IPS DF 19.7 (cell line): ENCODE measurements around the gene TMEM171.

Experiments used
- DNase-seq: peaks from one replicate; pipeline ENCODE4 v3.0.0-alpha.2; 2013; ENCODE audit warnings: low read depth, low spot score

TMEM171 gene, protein sequence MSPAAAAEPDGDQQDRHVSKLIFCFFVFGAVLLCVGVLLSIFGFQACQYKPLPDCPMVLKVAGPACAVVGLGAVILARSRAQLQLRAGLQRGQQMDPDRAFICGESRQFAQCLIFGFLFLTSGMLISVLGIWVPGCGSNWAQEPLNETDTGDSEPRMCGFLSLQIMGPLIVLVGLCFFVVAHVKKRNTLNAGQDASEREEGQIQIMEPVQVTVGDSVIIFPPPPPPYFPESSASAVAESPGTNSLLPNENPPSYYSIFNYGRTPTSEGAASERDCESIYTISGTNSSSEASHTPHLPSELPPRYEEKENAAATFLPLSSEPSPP

DNA sequence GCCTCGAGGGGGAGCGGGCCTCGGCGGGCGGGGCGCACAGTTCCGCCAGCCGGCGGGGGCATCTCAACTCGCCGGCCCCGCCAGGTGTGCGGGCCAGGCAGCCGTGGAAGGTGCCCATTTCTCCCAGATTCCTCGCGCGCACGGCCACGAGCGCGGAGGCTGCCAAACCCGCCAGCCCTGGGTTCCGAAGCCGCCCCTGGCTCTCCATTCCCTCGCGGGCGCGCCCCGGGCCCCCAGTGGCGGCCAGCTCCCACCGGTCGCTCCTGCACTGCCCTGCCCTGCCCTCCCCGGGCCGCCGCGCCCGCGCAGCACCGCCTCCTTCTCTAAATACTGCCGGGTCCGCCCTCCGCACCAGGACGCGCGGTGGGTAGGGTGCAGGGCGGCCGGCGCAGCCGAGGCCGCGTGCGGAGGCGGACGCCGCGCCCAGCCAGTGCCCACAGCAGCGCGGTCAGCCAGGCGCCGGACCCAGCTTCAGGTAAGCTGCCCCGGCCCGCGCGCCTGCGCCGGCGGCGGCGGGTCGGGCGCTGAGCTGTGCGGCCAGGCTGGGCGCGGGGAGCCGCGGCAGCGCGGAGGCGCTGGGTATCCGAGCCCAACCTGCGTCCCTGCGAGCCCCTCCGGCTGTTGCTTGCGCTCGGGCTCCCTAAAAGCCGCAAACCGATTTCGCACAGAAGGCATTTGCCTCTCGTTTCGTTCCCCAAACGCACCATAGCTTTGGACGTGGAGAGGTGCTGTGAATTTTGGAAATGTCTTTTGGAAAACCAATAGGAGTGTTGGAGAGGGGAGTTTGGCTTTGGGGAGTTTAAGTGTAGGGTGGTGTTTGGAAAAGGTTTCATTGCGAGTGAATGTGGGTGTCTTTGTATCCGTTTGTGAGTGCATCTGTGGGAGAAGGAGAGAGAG lies at the start of gene TMEM171:
TSS of gene TMEM171 (plus strand) at position 354 of the 897 bp plus-strand sequence. CDS start 2,799 bp downstream, outside the sequence.
- no peak for DNase-seq

DNA sequence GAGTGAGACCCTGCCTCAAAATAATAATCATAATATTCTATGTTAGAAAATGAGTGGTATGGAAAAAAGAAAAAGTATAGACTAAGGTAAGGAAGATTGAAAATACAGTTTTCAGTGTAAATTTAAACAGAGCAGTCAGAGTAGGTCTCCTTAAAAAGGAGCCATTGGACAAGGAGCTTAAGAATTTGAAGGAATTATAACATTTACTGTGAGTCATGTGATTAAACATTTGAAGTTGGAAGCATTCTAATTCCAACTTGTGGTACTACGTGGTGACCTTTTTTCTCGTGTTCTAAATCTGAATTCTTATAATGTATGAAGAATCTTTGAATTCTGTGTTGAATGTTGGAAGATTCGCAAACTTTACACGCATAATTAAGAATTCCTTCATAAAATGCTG lies 39.3 kb upstream of the TMEM171 start:
- no peak for DNase-seq

DNA sequence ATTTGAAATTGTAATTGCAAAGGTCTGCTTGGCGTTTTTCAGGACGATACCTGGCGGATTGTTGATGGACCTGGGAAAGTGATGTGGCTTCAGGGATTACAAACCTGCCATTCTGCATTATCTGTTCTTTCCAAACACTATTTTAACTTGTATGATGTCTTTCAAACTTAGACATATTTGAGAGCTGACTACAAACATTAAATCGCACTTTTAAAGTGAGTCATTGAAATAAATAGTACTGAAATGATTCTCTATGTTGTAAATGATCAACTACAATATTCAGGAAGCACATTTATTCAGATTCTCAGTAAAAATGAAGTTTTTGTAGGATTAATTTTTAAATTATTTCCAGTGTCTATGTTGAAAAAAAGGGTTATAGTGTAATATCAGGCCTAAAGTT lies 32.3 kb upstream of the TMEM171 start:
- no peak for DNase-seq

DNA sequence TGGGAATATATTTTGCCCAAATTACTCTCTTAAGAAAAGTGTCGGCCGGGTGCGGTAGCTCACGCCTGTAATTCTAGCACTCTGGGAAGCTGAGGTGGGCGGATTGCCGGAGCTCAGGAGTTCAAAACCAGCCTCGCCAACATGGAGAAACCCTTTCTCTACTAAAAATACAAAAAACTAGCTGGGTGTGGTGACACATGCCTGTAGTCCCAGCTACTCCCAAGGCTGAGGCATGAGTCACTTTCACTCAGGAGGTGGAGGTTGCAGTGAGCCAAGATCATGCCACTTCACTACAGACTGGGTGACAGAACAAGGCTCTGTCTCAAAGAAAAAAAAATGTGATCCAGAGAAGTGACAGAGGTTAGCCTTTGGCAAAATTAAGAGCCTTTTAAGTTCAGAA lies 26.4 kb upstream of the TMEM171 start:
- DNase-seq = no peak

DNA sequence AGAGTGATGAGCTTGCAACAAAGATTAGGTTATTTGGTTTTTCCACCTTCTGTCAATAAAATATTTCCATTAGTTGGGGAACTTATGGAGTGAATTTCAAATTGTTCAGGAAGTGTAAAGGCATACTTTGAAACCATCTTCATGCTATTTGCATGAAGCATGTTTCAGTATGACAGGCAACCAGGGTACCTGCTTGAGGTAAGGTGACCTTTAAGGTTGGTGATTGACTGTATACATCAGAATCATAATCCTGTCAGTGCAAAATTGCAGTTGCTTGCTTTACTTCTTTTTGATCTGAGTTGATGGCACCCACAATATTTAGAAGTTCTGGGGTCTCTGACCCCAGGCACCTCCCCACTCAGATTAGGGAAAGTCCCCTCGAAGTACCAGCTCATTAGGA lies 26.0 kb upstream of the TMEM171 start:
- DNase-seq = no peak

DNA sequence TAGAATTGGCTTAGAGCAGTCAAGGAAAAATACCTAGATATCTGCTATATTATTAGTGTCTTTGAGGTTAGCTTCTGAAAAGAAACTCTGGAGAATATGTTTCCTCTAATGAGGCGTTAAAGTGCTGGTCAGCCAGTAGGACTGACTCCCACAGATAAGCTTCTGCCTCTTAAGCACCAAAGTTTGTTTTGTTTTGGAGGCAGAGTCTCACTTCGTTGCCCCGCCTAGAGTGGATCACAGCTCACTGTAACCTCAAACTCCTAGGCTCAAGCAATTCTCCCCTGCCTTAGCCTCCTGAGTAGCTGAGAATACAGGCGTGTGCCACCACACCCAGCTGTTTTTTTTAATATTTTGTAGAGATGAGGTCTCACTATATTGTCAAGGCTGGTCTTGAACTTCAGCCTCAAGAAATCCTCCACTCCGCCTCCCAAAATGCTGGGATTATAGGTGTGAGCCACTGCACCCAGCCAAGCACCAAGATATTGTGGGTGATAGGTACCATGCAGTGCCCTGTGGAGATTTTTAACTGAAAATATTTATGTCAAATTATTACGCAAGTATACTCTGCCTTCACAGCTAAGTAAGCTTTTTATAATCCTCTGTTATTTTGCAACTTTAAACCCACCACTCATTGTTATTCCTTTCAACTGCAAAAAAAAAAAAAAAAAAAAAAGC lies 24.7 kb upstream of the TMEM171 start:
- DNase-seq = no peak

DNA sequence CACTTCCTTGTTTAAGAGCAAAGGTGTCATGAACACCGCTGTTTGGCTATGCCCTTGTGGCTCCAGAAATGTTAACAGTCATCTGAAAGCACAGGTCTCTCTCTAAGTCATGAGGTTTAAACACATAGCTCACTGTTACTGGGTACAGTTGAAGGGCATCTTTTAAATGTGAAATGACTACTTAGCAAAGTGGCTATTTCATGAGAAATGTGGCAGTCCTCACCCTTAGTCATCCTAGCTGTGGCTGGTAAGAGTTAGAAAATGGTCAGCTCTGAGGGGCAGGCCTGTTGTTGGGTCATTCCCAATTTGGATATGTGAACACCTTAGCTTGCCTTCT lies 24.2 kb upstream of the TMEM171 start:
- DNase-seq = no peak

DNA sequence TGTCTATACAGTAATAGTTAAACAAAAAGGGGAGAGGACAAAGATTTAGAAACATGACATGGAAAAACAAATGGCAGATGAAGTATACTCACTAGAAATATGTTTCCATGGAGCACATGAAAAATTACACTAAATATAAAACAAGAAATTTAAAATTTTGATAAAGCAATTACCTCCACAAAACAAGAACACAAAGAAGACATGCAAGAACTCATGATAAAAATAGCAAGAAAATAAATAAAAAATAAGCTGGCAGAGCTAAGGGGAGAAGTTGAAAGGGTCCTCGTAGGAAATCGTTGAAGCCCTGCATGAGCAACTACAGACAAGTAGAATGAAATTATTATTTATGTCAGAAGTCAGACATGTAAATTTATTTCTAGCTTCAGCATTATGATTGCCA lies 22.6 kb upstream of the TMEM171 start:
- no peak for DNase-seq

DNA sequence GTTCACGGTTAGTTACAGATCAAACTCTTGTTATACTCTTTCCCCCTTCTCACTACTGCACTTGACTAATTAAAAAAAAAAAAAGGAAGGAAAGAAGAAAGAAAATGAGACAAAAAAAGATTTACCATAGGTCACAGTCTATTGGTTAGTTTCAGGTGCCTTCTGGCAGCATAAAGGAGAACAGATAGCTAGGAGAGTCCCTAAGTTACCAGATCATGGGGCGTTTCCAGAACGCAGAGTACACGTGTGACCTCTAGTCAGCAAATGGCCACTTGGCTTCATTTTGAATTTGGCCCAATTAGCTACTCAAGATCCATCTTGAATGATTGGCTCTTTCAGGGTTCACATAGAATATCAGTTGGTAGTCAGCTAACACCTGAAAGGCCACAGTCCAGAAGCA lies 20.3 kb upstream of the TMEM171 start:
- no peak for DNase-seq

DNA sequence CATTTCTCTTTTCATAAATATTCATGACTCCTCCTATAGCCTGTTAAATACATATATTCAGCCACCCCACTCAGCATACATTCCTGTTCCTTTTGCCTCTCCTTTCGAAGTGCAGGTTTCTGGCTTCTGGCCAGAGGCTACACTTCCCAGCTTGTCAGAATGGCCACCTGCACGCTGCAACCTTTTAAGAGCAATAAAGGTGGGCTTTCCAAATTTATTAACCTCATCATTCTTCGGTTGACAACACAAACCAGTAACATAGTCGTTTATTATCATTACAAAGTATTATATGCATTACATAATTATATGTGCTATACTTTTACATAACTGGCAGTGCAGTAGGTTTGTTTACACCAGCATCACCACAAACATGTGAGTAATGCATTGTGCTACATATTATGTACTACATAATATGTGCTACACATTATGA lies 16.5 kb upstream of the TMEM171 start:
- no peak for DNase-seq

DNA sequence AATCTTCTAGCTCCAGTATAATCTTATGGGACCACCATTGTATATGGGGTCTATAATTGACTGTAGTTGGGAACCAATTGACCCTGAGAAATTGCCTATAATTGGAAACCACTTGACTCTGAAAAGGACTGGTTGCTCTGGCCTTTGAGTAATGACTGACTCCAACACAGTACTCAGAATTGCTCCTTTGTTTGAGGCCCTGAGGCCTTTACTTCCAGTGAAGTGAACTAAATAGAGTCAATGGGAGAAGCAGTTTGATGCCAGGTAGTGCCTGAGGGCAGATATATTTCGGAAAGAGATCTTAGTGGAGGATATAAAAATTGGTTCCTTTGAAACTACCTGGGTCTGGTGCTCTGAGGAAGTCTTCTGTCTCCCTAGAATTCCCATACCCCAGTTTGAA lies 16.0 kb upstream of the TMEM171 start:
- DNase-seq = no peak

DNA sequence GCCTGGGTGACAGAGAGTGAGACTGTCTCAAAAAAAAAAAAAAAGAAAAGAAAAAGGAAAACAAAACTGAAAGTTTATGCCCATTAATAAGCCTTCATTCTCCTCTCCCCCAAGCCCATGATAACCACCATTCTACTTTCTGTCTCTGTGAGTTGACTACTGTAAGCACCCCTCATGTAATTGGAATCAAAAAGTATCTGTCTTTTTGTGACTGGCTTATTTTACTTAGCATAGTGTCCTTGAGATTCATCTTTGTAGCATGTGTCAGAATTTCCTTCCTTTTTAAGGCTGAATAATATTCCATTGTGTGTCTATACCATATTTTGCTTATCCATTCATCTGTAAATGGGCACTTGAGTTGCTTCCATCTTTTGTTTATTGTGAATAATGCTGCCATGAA lies 14.0 kb upstream of the TMEM171 start:
- no peak for DNase-seq

DNA sequence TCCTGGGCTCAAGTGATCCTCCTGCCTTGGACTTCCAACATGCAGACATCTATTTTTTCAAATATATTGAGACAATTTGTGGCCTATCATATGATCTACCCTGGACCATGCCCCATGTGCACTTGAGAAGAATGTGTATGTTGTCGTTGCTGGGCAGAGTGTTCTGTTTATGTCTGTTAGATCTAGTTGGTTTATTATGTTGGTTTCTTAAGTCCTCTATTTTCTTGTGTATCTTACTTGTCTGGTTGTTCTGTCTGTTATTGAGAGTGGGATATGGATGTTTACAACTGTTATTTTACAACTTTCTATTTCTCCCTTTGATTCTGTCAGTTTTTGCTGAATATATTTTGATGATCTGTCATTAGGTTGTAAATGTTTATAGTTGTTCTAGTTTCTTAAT lies 10.2 kb upstream of the TMEM171 start:
- DNase-seq = no peak

DNA sequence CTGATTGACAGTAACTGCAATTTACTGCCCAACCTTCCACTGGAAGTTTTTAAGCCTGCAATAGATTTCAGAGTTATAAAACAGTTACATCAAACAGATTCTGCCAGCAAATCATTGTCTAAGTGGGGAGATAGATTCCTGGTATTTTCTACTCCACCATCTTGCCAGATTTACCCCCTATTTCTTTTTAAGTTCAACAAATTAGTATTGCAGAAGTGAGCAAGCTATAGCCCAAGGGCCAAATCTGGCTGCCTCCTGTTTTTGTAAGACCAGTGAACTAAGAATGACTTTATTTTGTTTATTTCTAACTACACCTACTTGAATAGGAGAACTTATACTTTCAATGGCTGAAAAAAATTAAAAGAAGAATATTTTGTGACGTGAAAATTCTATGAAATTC lies 8.8 kb upstream of the TMEM171 start:
- DNase-seq = no peak

DNA sequence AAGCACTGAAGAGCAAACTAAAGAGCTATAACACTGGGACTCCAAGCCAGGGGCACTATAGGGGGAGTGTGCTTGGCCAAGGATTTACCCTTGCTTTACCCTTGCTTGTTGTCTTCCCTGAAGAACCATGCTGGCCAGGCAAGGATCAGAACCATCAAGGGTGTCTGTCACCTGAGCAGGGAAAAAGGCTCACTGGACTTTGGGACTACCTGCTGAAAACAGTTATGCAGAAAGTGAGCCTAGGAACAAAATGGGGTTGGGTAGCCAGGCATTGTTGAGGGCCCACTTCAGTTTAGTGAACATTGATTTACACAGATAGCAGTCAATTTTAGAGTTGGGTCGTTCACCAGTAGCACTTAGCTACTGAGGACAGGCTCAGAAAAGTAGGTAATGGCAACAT lies 8.0 kb upstream of the TMEM171 start:
- DNase-seq = no peak

DNA sequence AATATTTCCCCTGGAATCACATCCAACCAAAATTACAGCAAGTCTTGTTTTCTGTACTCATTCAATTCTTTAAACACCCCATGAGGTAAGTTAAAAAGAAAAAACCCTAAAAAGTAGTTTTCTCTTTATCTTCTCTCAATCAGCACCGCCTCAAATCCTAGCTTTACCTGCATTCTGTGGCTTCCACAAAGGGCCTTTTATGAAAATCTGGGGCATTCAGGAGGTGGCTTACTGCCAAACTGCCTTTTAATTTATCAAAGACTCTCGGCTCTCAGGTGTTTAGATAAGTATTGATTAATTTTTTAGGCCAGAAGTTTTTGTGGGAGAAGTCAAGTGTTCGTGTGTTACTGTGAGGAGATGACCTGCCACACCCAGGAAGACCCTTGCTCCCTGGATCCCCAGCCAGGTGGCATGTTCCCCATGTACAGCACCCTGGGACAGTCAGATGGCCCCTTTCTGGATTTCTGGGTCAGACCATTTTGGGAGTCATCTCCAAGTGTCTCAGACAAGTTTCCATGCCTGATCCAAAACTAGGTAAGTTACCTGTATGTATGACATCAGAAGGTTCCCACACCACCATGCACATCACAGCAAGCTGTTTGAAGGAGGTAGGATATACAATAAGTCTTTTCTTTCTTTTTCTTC lies 6.2 kb upstream of the TMEM171 start:
- no peak for DNase-seq

DNA sequence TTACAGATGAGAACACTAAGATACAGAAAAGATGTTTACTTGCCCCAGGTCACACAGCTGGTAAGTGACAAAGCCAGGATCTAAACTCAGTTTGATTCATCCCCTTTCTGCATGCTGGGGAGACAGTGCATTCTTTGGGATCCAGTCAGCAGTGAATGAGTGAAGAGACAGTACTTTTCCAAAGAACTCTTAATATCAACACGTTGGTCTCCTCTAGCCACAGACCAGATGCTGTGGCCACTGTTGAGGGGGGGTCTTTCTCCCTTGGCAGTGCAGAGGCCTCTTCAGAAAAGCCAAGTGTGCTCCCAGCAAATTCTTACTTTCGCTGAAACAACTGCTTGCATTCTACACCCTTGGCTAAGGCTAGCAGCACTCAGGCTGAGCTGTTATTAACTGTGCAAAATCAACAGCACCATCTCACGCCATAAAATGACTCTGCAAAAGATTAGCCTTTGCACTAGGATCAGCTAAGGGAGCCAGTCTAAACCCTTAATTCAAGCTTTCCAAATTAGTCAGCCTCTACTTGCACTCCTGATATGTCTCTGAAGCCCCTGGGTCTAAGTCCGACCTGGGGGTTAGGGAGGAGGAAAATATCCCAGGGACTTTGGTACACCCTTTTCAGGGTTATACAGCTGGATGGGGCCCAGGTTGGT lies 4.8 kb upstream of the TMEM171 start:
- DNase-seq = no peak

DNA sequence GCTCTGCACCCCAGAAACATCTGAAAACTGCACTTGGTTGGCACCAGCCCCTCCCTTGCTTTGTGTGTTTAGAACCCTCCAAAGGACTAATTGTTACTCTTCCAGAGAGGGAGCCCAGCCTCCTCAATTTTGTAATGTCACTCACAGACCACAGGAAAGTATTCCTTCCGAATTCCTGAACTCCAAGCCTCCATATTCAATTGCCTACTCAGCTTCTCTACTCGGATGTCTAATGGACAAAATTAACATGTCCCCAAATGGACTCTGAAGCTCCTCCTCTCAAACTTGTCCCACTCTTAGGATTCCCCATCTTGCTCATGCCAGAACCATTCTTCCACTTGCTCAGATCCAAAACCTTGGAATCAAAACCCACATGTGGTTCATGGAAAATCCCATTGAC lies 3.9 kb upstream of the TMEM171 start:
- DNase-seq = no peak

DNA sequence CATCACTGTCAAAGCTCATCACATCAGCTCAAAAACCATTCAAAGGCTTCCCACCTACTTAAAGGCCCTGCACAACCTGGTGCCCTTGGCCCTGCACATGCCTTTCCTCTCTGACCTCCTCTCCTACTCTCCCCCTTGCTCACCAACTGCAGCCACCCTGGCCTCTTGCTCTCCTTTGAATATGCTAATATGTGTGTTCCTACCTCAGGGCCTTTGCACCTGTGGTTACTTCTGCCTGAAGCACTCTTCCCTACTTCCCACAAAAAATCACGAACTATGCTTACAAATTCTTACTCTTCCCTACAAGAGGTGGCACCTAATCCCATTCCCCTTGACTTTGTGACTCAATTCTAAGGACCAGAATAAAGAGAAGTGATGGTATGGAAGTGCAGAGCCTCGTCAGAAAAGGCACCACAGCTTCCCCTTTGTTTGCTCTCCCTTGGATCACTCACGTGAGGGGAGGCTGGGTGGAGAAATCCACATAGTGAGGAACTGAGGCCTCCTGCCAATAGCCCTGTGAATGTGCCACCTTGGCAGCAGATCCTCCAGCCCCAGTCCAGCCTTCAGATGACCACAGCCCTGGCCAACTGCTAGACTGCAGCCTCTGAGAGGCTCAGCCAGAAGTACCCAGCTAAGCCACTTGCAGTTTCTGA lies 3.2 kb upstream of the TMEM171 start:
- DNase-seq = no peak

DNA sequence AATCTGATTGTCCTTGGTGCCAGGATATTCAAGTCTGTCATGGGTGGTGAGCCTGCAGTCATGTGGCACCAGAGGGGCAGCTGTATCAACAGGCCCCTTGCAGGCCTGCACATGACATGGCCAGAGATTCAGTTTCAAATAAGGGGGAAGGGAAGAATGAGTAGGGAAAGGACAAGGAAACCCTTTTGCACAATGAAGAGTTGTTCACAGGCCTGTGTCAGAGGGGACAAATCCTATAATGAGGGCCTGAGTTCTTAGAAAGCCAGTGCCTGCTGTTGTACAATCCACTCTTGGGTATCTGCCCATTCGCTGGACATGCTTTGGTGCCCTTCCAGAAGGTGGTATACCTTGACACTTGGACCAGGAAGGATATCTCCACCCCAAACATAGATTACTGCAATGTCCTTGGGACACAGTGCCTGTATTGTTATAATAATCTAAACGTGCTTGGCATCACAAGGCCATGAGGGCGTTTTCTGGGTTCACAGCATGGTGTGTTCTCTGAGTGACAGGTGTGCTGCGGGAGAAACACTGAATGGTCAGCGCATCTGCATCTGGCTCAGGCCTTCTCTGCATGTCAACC lies 1.9 kb upstream of the TMEM171 start:
- DNase-seq = no peak
